Ishikawa (cell line): ENCODE results near the gene ARHGAP22.

ENCODE experiments used
- CEBPB ChIP-seq: IDR thresholded peaks from 2 replicates; pipeline ENCODE4 v1.6.1; 2012
- CREB1 ChIP-seq: IDR thresholded peaks from 2 replicates; pipeline ENCODE4 v1.6.1; 2012; ENCODE audit warnings: low read depth
- EGR1 ChIP-seq: IDR thresholded peaks from 2 replicates; pipeline ENCODE4 v1.6.1; 2012
- EP300 ChIP-seq: IDR thresholded peaks from 2 replicates; pipeline ENCODE4 v1.6.1; 2012; ENCODE audit warnings: borderline replicate concordance
- FOXM1 ChIP-seq: IDR thresholded peaks from 2 replicates; pipeline ENCODE4 v1.6.1; 2012; ENCODE audit warnings: low read depth, borderline replicate concordance
- MAX ChIP-seq: IDR thresholded peaks from 2 replicates; pipeline ENCODE4 v1.6.1; 2012
- NFIC ChIP-seq: IDR thresholded peaks from 2 replicates; pipeline ENCODE4 v1.6.1; 2012
- RAD21 ChIP-seq: IDR thresholded peaks from 2 replicates; pipeline ENCODE4 v1.6.1; 2012; ENCODE audit warnings: low read depth
- REST ChIP-seq: IDR thresholded peaks from 2 replicates; pipeline ENCODE4 v1.6.1; 2012; ENCODE audit warnings: low read depth, mild to moderate bottlenecking
- TAF1 ChIP-seq: IDR thresholded peaks from 2 replicates; pipeline ENCODE4 v1.6.1; 2012; ENCODE audit warnings: low read depth, mild to moderate bottlenecking
- TCF12 ChIP-seq: IDR thresholded peaks from 2 replicates; pipeline ENCODE4 v1.6.1; 2012; ENCODE audit warnings: low read depth
- TEAD4 ChIP-seq: IDR thresholded peaks from 2 replicates; pipeline ENCODE4 v1.6.1; 2012
- USF1 ChIP-seq: IDR thresholded peaks from 2 replicates; pipeline ENCODE4 v1.6.1; 2012
- YY1 ChIP-seq: IDR thresholded peaks from 2 replicates; pipeline ENCODE4 v1.6.1; 2012; ENCODE audit warnings: low read depth
- ZBTB7A ChIP-seq: IDR thresholded peaks from 2 replicates; pipeline ENCODE4 v1.6.1; 2012; ENCODE audit warnings: low read depth

ARHGAP22 gene

GRCh38 chr10:48437546-48437945, 167.3 kb downstream of the ARHGAP22 start:
- TF ChIP-seq ZBTB7A (no peak), CEBPB (no peak), NFIC (no peak), MAX (no peak), RAD21 (no peak), TEAD4 (no peak), CREB1 (no peak), TCF12 (no peak)

GRCh38 chr10:48431871-48432270, 173.0 kb downstream of the ARHGAP22 start:
- TF ChIP-seq RAD21 (no peak), EGR1 (no peak), CREB1 (no peak), TCF12 (no peak), ZBTB7A (no peak), TAF1 (no peak), MAX (no peak), FOXM1 (no peak), CEBPB (no peak), REST (no peak), TEAD4 (no peak), NFIC (no peak), EP300 (no peak), USF1 (no peak), YY1 (no peak)

GRCh38 chr10:48430402-48430993, 174.4 kb downstream of the ARHGAP22 start:
- TF ChIP-seq TCF12: no peak
- TF ChIP-seq REST: no peak
- TF ChIP-seq EGR1: no peak
- TF ChIP-seq CREB1: no peak
- TF ChIP-seq FOXM1: no peak
- no peak for TF ChIP-seq RAD21
- no peak for TF ChIP-seq CEBPB
- no peak for TF ChIP-seq MAX
- TF ChIP-seq USF1: no peak
- no peak for TF ChIP-seq EP300
- TF ChIP-seq TAF1: no peak
- no peak for TF ChIP-seq YY1
- no peak for TF ChIP-seq ZBTB7A
- no peak for TF ChIP-seq NFIC
- TF ChIP-seq TEAD4: no peak

GRCh38 chr10:48429309-48429708, 175.6 kb downstream of the ARHGAP22 start:
- TF ChIP-seq FOXM1: no peak
- TF ChIP-seq USF1: no peak
- no peak for TF ChIP-seq RAD21
- TF ChIP-seq CREB1: no peak
- TF ChIP-seq TCF12: no peak
- TF ChIP-seq ZBTB7A: no peak
- no peak for TF ChIP-seq TEAD4
- no peak for TF ChIP-seq EGR1
- TF ChIP-seq EP300: no peak
- TF ChIP-seq NFIC: no peak
- no peak for TF ChIP-seq REST
- TF ChIP-seq TAF1: no peak
- no peak for TF ChIP-seq CEBPB
- TF ChIP-seq YY1: no peak
- no peak for TF ChIP-seq MAX
